Stimulated activated CD4-positive, alpha-beta T cell treated with anti-CD3 and anti-CD28 coated beads, TNF-alpha, amount 100 ng/mL, for 24 hours (primary cell): ENCODE results near the gene YKT6.

Experiments used
- DNase-seq, 3 experiments: peaks; one replicate each; pipeline ENCODE4 v3.0.0-alpha.2; 2020; ENCODE audit warnings: low read depth in 3 of 3

Gene YKT6

DNA sequence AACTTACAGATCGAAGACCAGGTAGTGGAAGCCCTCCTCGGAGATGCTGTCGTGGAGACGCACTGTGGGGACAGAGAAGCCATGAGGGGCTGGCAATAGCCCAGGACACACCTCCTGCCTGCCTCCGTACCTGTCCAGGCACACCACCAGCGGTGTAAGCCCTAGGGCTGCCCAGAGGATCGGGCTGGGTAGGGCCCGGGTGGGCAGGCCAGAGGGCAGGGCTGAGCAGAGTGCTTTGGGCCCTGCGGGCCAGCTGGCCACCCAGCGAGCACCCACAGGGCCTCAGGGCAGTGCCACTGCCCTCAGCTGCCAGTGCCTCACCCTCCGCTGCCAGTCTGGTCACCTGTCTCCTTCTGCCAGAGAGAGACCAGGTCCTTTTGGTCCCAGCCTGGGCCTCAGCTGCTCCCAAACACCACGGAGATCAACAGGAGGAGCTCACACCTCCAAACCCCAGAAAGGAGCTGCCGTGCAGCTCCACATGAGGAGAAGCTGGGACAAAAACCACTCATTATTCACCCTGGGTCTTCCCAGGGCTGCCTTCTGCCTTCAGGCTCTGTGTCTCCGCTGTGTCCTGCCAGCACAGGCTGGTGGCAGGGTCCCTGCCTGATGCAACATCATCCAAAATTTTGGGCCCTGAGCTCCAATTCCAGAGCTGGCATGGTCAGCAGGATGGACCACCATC lies 58.2 kb downstream of the YKT6 start:
- no peak for DNase-seq

DNA sequence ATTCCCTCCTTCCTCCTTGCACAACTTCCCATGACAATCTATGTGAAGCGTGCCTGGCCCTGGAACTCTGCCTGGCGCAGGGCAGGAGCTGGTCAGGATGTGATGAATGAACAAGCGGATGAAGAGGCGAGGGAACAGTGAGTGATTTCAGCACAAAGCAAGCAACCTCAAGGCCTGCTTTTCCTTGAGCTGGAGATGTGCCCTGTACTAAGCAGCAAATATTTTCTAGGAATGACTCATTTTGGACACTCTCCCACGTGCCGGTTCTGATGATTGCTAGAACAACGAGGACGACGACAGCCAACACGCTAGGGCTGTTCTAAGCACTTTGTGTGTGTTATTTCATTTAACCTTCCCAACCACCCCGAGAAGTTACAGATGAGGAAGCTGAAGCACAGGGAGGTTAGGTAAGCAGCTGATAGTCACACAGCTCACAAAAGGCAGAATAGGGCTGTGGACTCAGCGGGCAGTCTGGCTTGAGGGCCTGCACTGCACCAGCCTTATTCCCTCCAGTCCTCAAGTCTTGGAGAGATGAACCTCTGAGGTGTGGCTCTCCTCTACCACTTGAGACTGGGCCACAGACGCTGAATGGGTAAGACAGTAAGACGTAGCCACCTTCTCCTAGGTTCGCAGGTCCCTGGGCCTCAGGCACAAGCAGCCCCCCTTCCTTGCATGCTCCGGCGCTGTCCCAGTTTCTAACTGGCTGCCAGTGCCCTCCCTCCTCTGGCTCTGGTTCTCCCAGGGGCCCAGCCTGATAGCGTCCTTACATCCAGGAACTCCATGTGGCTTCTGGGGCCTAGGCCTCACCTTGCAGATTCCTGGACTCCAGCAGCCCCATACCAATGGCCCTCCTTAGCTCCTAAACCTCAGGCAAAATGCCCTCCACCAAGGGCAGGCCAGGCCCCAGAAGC lies 59.0 kb downstream of the YKT6 start:
- no peak for DNase-seq

DNA sequence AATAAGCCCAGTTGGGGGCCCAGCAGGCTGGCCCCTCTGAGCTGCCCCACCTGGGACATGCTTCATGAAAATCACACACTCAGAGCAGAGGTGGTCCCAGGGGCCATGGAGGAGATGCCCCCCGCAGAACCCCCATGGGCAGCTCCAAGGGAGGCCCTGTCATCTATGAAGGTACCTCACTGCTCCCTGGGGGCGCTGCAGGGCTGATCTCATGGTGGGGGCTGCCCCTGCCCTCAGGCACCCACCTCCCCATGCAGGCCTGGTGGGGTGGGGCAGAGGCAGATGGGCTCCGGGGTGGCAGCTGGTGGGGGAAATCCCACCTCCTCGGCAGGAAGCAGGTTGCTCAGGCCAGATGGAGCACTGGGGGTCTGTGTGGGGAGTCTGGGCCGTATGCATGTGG lies 60.5 kb downstream of the YKT6 start:
- no peak for DNase-seq

DNA sequence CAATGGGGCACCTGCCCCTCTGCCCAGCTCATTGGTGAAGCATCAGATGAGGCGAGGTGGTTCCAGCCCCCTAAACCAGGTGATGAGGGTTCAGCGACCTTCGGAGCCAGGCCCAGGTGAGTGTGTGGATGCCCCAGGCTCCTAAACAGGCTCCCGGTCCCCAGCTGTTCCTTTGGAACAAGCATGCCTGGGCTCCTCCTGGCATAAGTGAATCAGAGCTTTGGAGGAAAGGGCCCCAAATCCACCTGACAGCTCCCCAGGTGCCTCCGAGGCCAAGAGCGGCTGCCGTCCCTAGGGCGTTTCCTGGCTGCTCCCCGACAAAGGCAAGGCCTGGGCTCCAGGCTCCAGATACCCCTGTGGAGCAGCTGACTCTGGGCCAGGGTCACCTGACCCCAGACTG lies 61.3 kb downstream of the YKT6 start:
- DNase-seq, result no peak

DNA sequence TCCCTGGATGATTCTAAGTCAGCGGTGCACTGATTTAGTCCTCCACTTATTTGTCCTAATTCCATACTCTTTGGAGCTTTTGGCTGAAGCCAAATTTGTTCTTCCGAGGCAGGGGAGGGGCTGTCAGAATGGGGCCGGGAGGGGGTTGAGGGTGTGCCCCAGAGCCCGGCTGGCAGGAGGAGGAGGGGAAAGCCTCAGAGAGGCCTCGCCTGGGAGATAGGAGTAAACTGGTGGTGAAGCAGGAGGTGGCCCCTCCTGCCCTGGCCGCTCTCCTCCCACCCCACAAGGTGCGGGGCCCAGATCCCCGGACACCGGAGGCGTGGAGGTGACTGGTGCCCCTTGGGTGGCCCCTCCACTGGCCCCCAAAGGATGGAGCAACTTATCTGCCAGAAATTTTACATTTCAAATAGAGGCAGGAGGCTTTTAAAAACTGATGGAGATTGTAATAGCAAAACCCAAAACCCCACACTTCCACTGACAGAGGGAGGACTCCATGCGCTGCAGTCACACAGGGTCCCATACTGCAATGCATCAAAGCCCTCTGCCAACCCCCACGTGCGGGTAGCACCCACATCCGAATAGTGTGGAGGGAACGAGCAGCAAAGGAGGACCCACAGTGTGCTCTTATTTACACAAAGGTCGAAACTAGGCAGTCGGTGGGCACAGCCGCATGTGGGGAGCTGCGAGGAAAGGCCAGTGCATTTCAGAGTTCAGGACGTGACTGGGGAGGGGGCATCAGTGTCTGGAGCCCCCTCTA lies 62.7 kb downstream of the YKT6 start:
- DNase-seq, result no peak
